ENCODE measurements around the gene VPS54. TPM values are rescaled to one million over a fixed set of nuclear protein-coding genes. Genes with fewer than 3 reads are reported as not detected.

Gene VPS54
- polyA plus RNA-seq, 1 donor (not counting 4 experiments of a cell fraction or from before 2014, with no cell fraction given), result 18.2 TPM

GRCh38 chr2:63880625-63881024, 138.6 kb downstream of the VPS54 start:
- no peak for DNase-seq (ENCODE audit: low read depth, low spot score)
- H3K9ac ChIP-seq (ENCODE audit: control insufficient read depth, extremely low read depth, insufficient read depth, low read length), result no peak overlapping the region
- H3K27ac ChIP-seq (ENCODE audit: control insufficient read depth, insufficient read depth, low read length), result no peak overlapping the region
- no peaks in the 10 kb centered on the region for H3K27me3 ChIP-seq (ENCODE audit: control insufficient read depth, extremely low read depth, insufficient read depth, low read length)
- H3K4me2 ChIP-seq (ENCODE audit: control insufficient read depth, extremely low read depth, insufficient read depth, low read depth, low read length), result no peak overlapping the region
- no peak for FAIRE-seq
- peaks cover 15 to 17% of the 10 kb centered on the region in 2 experiments for H3K36me3 ChIP-seq (ENCODE audit: control insufficient read depth in 2 of 2, extremely low read depth in 1 of 2, insufficient read depth in 2 of 2, low read length in 2 of 2)
- dilution Hi-C loops (cut with MboI; ENCODE audit: extremely low pct_ligation_motif_present, low sequenced_read_pairs), result no loop called here
- no peak overlapping the region for H3K4me3 ChIP-seq (ENCODE audit: control insufficient read depth in 2 of 3, extremely low read depth in 1 of 3, insufficient read depth in 2 of 3, low read depth in 1 of 3, low read length in 3 of 3)
- no peaks in the 10 kb centered on the region for H3K9me1 ChIP-seq (ENCODE audit: control insufficient read depth, extremely low read depth, insufficient read depth, low read length)
- no peak overlapping the region for H2AFZ ChIP-seq (ENCODE audit: control insufficient read depth, low read length)
- no peaks in the 10 kb centered on the region for H4K20me1 ChIP-seq (ENCODE audit: control insufficient read depth, extremely low read depth, insufficient read depth, low read length)
- peaks cover 10% of the 10 kb centered on the region for H3K4me1 ChIP-seq (ENCODE audit: control insufficient read depth, extremely low read depth, insufficient read depth, low read length)
- peaks cover 32% of the 10 kb centered on the region for H3K79me2 ChIP-seq (ENCODE audit: control insufficient read depth, insufficient read depth, low read length)
- no peaks in the 10 kb centered on the region for H3K9me3 ChIP-seq (ENCODE audit: control insufficient read depth, low read depth, low read length)
- TF ChIP-seq EZH2 (IDR thresholded peaks at IDR 0.05; ENCODE audit: low read length) (no peak), CTCF (optimal IDR thresholded peaks at IDR 0.05 in 1 of 3, IDR thresholded peaks at IDR 0.05 in 1 of 3, conservative IDR thresholded peaks at IDR 0.05 in 1 of 3; ENCODE audit: extremely low read depth in 1 of 3, insufficient read depth in 2 of 3, low read length in 3 of 3) (no peak)

GRCh38 chr2:63879876-63880433, 139.3 kb downstream of the VPS54 start:
- peaks cover 12 to 15% of the 10 kb centered on the region in 2 experiments for H3K36me3 ChIP-seq (ENCODE audit: control insufficient read depth in 2 of 2, extremely low read depth in 1 of 2, insufficient read depth in 2 of 2, low read length in 2 of 2)
- H3K9me3 ChIP-seq (ENCODE audit: control insufficient read depth, low read depth, low read length), result no peaks in the 10 kb centered on the region
- TF ChIP-seq EZH2 (IDR thresholded peaks at IDR 0.05; ENCODE audit: low read length), result no peak
- no peak for TF ChIP-seq CTCF (optimal IDR thresholded peaks at IDR 0.05 in 1 of 3, IDR thresholded peaks at IDR 0.05 in 1 of 3, conservative IDR thresholded peaks at IDR 0.05 in 1 of 3; ENCODE audit: extremely low read depth in 1 of 3, insufficient read depth in 2 of 3, low read length in 3 of 3)
- DNase-seq (ENCODE audit: low read depth, low spot score), result no peak
- no peaks in the 10 kb centered on the region for H3K27me3 ChIP-seq (ENCODE audit: control insufficient read depth, extremely low read depth, insufficient read depth, low read length)
- FAIRE-seq, result no peak
- no peak overlapping the region for H3K27ac ChIP-seq (ENCODE audit: control insufficient read depth, insufficient read depth, low read length)
- peaks cover 32% of the 10 kb centered on the region for H3K79me2 ChIP-seq (ENCODE audit: control insufficient read depth, insufficient read depth, low read length)
- no peak overlapping the region for H3K9ac ChIP-seq (ENCODE audit: control insufficient read depth, extremely low read depth, insufficient read depth, low read length)
- H3K4me1 ChIP-seq (ENCODE audit: control insufficient read depth, extremely low read depth, insufficient read depth, low read length), result peaks cover 17% of the 10 kb centered on the region
- no peaks in the 10 kb centered on the region for H3K9me1 ChIP-seq (ENCODE audit: control insufficient read depth, extremely low read depth, insufficient read depth, low read length)
- no peaks in the 10 kb centered on the region for H4K20me1 ChIP-seq (ENCODE audit: control insufficient read depth, extremely low read depth, insufficient read depth, low read length)
- H3K4me2 ChIP-seq (ENCODE audit: control insufficient read depth, extremely low read depth, insufficient read depth, low read depth, low read length), result no peak overlapping the region
- no peak overlapping the region for H3K4me3 ChIP-seq (ENCODE audit: control insufficient read depth in 2 of 3, extremely low read depth in 1 of 3, insufficient read depth in 2 of 3, low read depth in 1 of 3, low read length in 3 of 3)
- dilution Hi-C loops (cut with MboI; ENCODE audit: extremely low pct_ligation_motif_present, low sequenced_read_pairs), result no loop called here
- H2AFZ ChIP-seq (ENCODE audit: control insufficient read depth, low read length), result no peak overlapping the region
